ENCODE measurements around the gene SGIP1.
A peak's percentile ranks its signal among the peaks of the same experiment; 100 is the strongest.
"Not testable (repeated sequence)": the region's sequence is repeated elsewhere in the genome, so short reads cannot be mapped to it uniquely, and the experiment has no call there.

Gene SGIP1

DNA sequence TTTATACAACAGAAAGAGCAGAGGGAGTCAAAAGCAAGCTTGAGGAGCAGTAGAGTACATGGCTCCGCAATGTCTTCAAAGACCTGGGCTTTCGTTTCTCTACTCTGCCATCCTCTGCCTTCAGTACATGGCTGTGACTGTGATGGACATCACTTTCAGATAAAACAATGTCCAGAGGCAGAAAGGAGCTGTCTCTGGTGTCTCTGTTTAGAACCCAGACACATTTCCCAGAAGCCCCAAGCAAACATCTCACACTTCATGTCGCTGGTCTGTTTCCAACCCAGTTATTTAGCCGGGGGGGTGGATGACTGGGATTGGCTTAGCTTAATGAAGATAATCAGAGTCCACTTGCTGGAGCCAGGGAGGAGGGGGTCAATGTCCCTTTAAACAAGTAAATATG is 25.6 kb downstream of the SGIP1 start:
- no peak for DNase-seq

DNA sequence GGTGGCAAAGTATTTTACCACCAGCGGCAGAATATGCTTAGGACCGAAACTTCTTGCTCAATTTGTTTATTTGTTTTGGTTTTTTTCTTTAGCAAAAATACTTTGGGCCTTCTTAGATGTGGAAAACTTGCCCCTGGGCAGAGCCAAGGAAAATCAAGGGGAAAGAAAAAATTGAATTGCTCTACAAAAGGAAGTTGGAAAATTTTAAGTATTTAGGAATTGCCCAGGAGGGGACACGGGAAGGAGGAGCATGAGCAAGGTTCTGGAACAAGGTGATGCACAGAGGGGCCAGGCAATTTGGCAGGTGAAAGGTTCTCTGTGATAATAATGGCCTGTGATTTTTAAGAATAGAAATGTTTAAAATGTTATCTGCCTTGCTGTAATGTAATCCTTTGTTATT is 28.6 kb downstream of the SGIP1 start:
- no peak for DNase-seq

DNA sequence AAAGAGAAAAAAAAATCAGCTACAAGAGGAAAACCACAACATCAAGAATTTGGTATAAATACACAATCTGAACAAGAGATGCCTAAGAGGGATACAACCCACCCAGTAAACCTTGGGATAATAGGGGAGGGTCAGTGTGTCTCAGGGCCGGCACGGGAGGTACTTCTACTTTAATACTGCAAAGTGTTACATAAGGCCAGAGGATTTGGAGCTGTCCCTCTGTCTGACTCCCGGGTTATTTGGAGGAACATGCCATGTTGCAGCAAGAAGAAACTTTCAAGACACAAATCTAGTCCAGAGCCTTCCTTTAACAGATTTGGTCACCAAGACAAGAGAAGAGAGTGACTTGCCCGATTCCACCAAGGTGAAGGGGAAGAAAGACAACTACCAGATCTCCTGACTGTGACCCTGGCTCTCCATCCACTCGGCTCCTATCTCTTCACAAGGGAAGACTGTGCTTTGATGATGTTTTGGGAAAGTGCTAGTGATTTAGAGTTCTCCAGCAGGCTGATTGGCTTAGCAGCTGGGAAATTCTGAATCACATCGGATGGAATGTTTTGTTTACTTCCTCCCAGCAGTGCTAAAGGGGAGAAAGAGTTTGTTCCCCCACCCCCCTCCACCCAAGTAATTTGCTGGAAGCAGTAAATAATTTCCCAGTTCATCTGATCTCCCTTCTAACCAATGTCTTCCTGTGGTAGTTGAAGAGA is 29.3 kb downstream of the SGIP1 start:
- DNase-seq: peak; percentile 24

DNA sequence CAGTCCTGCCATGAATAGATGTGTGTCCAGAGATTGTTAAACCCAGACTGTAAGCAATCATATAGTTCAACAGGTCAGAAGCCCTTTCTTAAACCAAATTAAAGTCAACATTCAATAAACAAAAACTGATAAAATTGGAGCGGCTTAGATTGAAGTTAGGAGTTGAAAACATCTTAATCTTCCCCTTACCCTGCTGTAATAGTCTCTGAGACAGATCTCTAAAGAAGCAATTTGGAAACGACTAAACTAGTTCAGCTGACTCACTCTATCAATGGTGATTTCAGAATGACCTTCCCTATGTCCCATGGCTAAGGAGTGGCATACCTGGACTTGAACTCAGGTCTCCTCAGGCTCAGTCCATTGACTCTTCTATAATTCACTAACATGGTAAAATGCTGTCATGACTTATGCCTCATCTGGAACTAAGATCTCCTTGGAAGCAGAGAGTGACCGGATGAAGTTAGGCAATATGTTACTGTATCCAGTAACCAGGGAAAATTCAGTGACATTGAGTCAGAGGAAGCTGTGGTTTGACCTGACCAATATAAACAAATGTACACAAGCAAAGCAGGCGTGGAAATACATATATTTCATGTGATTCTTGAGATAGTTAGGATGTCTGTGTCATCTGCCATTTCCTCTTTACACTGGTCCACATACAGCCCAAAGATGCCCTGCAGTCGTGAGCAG is 30.1 kb downstream of the SGIP1 start:
- peak; percentile 17 for DNase-seq

DNA sequence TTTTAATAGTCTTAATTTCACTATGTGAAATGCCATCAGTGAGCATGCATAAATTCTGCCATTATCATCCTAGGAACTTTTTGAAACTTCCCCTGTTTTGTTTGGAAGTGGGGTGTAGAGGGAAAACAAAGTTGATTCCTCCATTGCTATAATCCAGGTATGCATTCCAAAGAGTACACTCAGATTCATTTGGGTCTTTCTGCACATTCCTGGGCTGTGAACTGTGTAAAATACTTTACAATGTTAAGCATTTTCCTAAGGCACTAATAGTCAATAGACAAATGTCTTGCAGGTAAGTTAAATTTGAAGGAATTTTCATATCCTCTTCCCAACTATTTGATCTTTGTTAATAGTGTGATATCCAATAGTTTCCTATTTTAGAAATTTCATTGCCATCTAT is 36.2 kb downstream of the SGIP1 start:
- DNase-seq: no peak

DNA sequence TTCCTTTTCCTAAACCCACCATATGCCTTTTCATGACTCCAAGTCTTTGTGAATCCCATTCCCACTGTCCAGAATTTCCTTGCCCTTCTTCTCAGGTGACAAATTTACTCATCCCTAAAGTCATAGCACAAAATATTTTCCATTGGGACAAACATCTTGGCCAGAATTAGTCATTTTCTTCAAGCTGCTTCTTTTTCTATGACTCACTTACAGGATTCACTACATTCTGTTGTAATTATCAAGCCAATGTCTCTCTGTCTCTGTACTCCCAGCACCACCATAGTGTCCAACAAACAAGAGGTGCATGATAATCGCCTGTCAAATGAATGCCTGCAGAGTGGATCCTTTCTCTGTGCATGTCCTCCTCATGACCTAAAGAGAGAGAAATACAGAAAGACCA is 37.8 kb downstream of the SGIP1 start:
- no peak for DNase-seq

DNA sequence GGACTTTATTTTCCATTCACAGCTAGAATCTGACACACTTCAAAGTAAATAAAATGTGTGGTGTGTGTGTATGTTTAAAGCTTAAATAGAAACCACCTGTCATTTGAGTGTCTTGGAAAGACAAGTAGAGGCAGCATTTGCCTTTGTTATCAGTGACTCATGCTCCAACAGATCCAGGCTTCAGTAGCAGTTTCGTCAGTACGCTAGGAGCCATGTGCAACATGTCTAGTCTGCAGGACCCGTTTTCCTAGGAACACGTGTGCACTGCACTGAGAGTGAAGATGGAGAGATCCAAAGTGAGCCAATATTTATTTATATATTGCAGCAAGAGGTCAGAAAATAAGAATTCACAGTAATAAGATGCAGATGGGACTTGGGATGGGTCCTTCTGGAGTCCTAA is 41.8 kb downstream of the SGIP1 start:
- DNase-seq: no peak

DNA sequence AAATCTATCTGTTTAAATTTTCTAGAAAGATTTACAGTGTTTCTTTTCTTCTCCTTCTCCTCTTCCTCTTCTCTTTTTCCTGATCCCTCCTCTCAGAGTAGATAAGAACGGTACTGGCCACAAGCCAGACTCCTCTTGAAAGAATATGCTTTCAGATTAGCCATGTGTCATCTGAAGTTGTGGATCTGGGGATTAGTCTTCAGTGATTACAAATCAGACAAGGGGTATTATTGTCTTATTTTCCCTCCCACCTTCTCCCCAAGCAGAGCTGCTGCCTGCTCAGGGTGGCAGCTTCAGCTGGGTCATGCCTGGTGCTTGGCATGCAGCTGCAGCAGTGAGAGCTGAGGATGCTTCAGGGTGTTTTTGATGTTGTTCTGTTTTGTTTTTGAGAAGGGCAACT is 42.7 kb downstream of the SGIP1 start:
- no peak for DNase-seq

DNA sequence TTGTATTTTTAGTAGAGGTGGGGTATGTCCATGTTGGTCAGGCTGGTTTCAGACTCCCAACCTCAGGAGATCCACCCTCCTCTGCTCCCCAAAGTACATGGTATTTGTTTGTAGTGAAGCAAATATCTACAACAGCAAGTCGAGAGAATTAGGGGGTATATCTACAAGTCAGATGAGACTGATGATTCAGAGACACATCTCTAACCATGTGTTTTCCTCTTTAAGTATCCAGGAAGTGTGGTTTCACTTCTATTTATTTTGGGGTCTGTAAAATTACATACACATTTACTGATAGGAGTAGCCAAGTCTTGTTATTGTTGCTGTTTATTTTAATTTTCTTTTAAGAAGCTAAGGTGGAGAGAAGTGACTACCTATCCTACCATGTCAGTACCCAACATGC is 44.9 kb downstream of the SGIP1 start:
- no peak for DNase-seq

DNA sequence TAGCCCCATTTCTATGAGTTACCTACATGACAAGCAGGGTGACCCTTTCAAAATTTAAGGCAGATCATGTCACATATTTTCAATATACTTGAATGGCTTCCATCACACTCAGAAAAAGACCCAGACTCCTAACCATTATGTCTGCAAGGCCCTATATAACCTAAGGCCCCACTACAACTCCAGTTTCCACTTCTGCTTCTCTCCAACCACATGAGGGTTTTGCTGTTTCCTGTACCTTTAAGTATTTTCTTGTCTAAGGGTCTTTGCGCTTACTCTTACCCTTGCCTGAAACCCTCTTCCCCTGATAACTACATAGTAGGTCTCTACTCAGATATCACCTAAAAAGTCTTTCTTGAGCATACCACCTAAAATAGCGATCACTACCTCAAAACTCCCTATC is 46.1 kb downstream of the SGIP1 start:
- DNase-seq: no peak

DNA sequence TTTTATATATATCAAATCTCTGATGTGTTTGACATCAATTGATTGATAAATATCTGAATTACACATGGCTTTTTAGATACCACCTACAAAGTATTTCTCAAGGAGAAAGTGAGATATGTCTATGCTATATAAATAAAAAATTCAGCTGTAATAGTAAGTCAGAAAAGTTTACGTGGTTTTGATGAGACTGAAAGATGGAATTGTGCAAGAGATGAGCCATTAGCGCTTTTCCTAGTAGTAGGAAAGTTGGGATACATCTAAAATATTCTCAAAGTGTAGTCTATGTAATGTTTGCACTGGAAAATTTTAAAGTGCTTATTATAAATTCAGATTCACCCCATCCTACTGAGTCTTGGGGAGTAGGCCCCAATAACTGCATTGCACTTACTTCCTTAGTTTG is 49.1 kb downstream of the SGIP1 start:
- no peak for DNase-seq

DNA sequence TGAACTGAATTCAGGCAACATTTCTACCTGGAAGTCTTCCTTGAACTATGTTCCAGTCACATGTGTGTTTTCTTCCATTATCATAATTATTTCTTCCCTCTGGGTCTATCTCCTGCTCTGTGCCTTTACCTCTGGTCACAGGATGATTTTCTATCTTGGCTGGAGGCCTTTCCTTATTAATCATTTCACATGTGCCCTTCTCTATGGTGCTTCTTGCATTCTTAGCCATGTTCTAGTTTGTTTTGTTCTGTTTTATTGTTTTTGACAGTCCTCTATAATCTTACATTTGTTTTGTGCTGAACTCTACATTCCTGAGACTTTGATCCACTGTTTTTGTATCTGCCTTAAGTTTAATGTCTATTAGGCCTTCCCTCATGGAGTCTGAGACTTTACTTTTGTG is 51.0 kb downstream of the SGIP1 start:
- no peak for DNase-seq

DNA sequence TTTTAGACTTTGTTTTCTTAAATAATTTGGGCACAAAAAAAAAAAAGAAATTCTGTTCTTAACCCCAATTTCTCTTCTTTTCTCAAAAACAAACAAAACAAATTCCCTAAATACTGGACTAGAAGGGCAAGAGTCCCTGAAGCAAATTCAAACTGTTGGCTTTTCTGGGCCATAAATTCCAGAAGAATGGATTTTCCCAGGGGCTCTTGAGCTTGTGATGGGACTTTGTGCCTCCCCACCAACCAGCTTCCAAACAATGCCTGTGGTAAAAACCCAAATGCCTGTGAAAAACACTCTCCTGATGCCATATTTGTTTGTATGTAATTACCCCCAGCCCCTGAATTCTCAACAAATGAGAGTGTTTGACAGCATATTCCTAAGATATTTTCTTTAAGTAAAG is 55.4 kb downstream of the SGIP1 start:
- DNase-seq: no peak

DNA sequence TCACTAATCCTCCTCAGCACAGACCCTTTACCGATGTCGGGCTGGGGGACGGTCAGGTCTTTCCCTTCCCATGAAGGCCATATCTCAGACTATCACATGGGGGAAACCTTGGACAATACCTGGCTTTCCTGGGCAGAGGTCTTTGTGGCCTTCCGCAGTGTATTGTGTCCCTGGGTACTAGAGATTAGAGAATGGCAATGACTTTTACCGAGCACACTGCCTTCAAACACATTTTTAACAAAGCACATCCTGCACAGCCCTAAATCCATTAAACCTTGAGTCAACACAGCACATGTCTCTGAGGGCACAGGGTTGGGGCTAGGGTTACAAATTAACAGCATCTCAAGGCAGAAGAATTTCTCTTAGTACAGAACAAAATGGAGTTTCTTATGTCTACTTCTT is 58.2 kb downstream of the SGIP1 start:
- DNase-seq: not testable (repeated sequence)

DNA sequence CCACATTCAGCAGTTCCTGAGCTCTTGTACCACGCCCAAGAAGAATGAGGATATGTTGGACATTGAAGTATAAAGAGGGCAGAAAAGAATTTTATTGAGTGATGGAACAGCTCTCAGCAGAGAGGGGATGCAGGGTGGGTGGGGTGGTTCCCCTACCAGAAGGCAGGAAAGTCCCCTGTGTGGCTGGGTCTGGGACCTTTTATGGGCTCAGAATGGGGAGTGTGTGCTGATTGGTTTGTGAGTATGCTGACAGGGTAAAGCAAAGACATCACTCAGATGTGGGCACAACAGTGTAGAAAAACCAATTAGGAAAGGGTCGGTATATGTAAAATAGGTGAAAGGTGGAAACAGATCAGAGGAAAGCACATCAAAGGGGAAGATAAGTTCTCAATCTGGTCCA is 62.2 kb downstream of the SGIP1 start:
- DNase-seq: no peak

DNA sequence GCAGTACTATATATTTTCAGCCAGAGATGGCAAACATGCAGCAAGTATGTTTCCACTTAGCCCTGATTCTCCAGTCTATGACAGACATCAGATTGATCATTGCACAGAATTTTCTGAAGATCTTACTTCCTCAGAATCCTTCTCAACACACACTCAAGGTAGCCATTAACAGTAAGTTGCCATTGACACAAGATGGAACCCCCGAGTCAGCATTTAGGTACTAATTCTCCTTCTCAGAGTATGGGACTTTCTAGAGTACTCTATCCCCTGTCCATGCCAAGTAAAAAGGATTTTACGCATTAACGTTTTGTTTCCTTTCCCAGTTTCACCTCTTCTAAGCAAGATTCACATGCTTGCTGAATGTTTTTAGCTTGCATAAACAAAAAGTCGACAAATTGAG is 63.5 kb downstream of the SGIP1 start:
- no peak for DNase-seq

DNA sequence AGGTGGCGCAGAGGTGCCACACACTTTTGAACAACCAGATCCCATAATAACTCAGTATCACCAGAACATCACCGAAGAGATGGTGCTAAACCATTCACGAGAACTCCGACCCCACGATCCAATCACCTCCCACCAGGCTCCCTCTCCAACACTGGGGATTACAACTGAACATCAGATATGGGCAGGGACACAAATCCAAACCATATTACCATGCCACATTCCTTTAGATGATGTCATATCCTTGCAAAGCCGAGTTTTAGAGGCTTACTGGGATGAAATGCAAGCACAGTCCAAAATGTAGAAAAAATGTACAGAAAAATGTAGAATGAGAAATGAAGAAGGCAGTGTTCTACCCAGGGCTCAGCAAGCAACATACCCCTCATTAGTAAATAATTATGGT is 64.7 kb downstream of the SGIP1 start:
- DNase-seq: no peak

DNA sequence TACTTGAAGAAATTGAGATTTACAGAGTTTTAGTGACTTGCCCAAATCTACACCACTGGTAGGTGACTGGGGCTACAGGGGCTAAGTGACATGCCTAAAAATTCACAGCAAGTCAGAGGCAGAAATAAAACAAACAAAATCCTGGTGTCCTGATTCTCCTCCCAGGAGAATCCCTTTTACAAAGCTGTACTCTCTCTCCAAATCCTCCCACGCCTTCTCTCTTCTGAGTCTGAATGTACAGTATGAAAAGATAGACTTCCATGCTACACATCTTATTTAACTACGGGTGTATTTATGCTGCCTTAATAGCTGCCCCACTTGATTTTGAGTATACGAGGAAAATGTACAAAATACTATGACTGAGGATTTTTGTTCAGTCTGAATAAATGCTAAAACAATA is 65.4 kb downstream of the SGIP1 start:
- no peak for DNase-seq

DNA sequence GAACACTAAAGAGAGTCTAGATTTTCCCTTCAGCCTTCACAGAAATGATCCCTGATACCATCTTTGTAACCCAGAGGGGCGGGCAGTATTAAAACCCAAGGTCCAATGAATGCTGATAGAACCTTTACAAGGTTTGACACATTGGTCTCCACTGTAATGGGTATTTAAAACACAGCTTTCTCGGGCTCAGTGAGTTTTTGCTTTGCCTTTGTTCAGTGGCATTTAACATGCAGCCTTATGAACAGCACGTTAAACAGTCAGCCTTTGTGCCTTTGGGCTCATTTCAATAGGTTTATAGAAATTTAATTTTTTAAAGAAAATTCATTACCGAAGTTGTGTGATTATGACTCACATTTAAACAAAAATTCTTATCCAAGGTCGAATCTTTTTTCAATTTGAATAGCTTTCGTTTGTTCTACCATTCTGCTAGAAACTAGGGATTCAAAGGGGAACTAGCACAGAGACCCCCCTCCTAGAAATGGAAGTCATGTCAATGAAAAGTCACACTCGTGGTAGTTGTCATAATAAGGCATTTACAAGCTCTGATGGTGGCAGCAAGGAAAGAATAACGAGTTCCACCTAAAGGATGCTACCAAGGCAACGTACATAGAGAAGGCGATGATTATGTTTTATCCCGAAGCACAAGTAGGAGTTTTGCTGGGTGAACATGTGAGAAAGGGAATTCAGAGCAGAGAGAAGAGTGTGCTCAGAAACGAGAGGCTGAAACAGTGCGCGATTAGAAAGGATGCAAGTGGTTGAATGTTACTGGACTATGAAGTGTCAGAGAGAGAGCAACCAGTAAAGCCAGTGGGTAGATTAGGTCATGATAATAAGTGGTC is 66.2 kb downstream of the SGIP1 start:
- DNase-seq: no peak

DNA sequence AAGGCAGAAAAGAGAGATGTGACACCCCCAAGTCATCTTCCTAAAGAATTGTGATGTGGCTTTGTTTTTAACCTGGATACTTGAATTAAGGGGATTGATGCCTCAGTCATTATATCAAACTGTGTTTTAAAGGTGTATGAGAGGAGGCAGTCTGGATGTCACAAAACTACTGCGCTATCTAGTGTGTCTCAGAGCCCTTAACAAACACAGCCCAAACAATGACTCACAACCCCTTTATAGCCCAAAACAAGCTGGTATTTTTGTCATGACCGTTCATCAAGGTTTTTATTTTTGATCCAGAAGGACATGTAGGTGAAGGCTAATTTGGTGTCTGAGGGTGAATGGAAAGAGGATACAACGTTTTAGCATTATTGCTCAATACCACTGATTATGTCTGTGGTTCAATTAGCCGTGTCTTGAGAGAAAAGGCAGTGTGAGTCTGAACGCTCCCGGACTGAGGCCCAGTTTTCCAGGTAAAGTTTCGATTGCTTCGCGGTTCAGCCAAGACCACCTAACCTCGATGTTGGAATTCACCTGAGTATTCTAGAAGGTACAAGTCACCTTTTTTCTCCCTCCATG is 71.6 kb downstream of the SGIP1 start:
- DNase-seq: no peak

DNA sequence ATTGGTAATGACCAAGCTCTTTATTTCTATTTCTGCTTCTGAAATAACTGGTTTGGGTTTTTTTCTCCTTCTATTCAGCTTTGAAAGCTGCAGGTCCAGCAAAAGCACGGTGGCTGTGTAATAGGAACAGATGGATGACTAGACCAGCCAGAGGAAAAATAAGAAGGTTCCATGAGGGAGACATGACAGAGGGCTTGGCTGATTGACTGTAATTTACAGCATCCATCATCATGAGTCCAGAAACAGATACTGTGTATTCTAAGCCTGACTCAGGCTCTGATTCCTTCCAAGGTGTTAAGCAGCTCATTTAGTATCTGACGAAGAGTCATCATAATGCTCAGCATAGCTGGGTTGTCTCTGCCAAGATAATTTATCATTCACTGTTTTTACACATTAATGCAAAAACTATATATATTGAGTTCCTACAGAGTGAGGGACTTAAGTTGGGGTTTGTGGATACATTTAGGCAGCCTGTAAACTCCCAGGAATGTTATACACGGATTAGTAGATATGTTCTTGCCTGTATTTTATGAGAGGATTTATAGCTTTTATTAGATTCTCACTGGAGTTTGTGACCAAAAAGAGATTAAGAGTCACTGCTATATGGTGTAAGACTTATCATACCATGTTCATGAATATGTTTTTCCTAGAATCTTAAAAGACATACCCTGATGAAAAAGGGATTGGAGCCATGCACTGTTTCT is 72.6 kb downstream of the SGIP1 start:
- no peak for DNase-seq

DNA sequence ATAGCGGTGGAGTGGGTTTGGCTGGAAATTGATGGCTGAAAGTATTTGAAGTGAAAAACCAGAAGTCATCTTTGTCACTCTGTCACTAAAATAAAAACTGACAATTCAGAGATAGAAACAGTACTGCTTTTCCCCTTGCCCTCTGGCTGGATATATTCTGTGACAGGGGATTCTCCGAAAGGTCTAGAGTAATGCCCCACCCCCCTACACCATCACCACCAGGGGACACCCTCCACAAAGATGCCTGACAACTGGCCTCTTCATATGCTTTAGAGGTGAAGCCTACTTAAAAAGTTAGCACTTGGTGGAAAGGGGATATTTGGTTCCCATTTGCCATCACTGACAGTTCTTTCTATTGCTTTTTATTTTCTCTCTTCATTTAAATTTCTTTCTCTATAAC is 73.5 kb downstream of the SGIP1 start:
- DNase-seq: no peak

DNA sequence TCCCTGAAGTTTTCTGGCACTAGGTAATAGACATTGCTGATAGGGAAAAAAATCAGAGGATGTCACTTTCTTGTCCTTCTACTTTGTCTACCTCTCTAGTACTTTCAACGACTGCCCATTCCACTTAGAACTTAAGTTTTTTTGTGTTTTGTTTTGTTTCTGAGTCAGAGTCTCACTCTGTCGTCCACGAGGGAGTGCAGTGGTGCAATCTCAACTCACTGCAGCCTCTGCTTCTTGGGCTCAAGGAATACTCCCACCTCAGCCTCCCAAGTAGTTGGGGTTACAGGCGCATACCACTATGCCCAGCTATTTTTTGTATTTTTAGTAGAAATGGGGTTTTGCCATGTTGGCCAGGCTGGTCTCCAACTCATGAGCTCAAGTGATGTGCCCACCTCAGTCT is 79.2 kb downstream of the SGIP1 start:
- no peak for DNase-seq

Data from femur (tissue), 1 donor.